Measurements from ENCODE around the gene MYO18B.

DNA sequence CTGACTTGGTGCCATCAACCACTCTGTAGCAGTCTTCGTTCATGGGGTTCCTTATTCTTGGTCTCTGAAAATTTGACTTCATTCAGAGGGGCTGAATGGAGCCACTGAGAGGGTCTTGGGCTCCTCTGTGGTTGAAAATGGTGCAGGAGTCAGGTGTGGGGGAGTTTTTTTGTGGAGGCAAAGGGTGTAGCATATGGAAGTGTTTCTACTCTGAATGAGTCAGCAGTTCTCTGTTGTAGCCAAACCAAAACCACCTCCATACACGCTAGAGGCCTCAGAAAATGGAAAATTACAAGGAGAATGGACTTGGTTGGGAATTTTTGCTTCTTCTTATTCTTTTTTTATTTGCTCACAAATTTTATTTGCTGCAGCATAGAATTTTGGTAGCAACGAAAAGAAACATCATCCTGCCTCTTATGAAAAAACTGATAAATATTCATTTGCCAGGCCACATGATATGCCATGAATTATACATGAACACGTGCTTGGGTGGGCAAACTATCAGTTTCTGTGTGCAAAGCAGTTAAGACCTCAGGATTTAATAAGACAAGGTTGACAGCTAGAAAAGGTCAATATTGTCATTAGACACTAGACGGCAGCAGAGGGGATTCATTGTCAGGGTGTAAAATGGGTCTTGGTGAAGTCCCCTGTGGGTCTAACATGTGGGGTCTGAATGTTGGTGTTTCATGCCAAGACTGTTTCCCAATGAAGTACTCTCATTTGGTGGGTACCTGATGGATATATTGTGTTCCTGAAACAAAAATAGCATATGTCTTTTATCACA lies 111.7 kb downstream of the MYO18B start:
- TF ChIP-seq CTCF (IDR thresholded peaks at IDR 0.05) (no peak), EZH2 (IDR thresholded peaks at IDR 0.05; ENCODE audit: borderline replicate concordance, insufficient read depth, low read depth, low read length, poor library complexity, severe bottlenecking) (no peak)
